AG09319 (cell line): ENCODE data around the gene GTF2A1.
A peak's percentile ranks its signal among the peaks of the same experiment; 100 is the strongest.

Experiments
- DNase-seq: peaks from one replicate; pipeline ENCODE4 v3.0.0-alpha.2; 2010; ENCODE audit warnings: low read depth; ENCODE audit errors: extremely low read depth
- CTCF ChIP-seq: IDR thresholded peaks from 2 replicates; pipeline ENCODE4 v1.5.1; 2011; ENCODE audit warnings: low read depth, mild to moderate bottlenecking, inconsistent platforms, low read length, moderate library complexity

The GTF2A1 gene

GRCh38 chr14:81169711-81170103 is 51.1 kb downstream of the GTF2A1 start:
- no peak for DNase-seq

GRCh38 chr14:81169267-81169666 is 51.5 kb downstream of the GTF2A1 start:
- no peak for TF ChIP-seq CTCF
- DNase-seq, result no peak

More at GRCh38 chr14:81169711-81170103, 51.1 kb downstream of the GTF2A1 start:
- no peak for TF ChIP-seq CTCF

- TF ChIP-seq CTCF, result no peak
- no peak for DNase-seq
Observed at GRCh38 chr14:81166121-81166520, 54.6 kb downstream of the GTF2A1 start.

- no peak for DNase-seq
- TF ChIP-seq CTCF, result no peak
Observed at GRCh38 chr14:81165188-81165587, 55.6 kb downstream of the GTF2A1 start.

GRCh38 chr14:81164167-81164774 is 56.5 kb downstream of the GTF2A1 start:
- DNase-seq, result peak; percentile 27

GRCh38 chr14:81162941-81163340 is 57.8 kb downstream of the GTF2A1 start:
- no peak for DNase-seq
- TF ChIP-seq CTCF, result no peak

More at GRCh38 chr14:81164167-81164774, 56.5 kb downstream of the GTF2A1 start:
- peak; percentile 72 for TF ChIP-seq CTCF

- DNase-seq, result no peak
- no peak for TF ChIP-seq CTCF
Observed at GRCh38 chr14:81161749-81162148, 59.0 kb downstream of the GTF2A1 start.
